GM13977 (cell line): ENCODE results near the gene UMAD1.

Source experiments
- DNase-seq: peaks from one replicate; pipeline ENCODE4 v3.0.0; 2012; ENCODE audit warnings: low spot score
- in situ Hi-C: fragments of 300-500 bp; cut with MboI; formaldehyde crosslinking; loops from one replicate; pipeline ENCODE4 v1.12.0; 2022; ENCODE audit warnings: low sequenced_read_pairs, low pct_unique_long_range_greater_than_20kb, mixed read lengths, inconsistent platforms; ENCODE audit not compliant: unreplicated experiment
- TF ChIP-seq, protein P1 (sequence below): IDR thresholded peaks from 2 replicates; pipeline ENCODE4 v1.5.1; 2012; ENCODE audit warnings: mild to moderate bottlenecking, control low read depth; ENCODE audit not compliant: insufficient read depth; ENCODE audit errors: extremely low read depth, missing control alignments

UMAD1 gene

DNA sequence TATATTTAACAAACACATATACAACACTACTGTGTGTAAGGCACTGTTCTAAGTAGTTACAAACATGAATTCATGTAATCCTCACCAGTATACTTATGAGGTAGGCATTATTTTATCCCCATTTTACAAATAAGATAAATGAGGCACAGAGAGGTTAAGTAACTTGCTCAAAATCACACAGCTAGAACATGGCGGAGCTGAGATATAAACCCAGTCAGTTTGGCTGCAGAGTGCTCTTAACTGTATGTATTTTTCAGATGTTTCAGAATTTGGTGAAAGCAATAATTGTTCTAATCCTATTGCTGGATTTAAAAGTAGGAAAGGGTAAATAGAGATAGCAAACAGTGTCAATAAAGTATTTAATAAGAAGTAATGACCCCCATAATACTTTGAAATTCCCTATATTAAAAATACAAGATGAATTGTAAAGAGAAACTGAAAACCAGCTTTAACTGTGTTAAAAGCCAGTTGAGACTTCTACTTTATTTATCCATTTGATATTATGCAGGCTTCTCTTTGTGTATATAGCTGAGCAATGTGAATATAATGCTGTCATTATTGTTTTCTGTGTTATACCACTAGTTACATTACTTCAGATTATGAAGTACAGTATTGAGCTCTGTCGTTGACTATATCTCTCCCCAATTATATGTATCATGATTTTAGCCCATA is 110.2 kb downstream of the UMAD1 start:
- DNase-seq = no peak
- TF ChIP-seq, protein P1, sequence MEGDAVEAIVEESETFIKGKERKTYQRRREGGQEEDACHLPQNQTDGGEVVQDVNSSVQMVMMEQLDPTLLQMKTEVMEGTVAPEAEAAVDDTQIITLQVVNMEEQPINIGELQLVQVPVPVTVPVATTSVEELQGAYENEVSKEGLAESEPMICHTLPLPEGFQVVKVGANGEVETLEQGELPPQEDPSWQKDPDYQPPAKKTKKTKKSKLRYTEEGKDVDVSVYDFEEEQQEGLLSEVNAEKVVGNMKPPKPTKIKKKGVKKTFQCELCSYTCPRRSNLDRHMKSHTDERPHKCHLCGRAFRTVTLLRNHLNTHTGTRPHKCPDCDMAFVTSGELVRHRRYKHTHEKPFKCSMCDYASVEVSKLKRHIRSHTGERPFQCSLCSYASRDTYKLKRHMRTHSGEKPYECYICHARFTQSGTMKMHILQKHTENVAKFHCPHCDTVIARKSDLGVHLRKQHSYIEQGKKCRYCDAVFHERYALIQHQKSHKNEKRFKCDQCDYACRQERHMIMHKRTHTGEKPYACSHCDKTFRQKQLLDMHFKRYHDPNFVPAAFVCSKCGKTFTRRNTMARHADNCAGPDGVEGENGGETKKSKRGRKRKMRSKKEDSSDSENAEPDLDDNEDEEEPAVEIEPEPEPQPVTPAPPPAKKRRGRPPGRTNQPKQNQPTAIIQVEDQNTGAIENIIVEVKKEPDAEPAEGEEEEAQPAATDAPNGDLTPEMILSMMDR = no peak
- in situ Hi-C loops = no loop called here

DNA sequence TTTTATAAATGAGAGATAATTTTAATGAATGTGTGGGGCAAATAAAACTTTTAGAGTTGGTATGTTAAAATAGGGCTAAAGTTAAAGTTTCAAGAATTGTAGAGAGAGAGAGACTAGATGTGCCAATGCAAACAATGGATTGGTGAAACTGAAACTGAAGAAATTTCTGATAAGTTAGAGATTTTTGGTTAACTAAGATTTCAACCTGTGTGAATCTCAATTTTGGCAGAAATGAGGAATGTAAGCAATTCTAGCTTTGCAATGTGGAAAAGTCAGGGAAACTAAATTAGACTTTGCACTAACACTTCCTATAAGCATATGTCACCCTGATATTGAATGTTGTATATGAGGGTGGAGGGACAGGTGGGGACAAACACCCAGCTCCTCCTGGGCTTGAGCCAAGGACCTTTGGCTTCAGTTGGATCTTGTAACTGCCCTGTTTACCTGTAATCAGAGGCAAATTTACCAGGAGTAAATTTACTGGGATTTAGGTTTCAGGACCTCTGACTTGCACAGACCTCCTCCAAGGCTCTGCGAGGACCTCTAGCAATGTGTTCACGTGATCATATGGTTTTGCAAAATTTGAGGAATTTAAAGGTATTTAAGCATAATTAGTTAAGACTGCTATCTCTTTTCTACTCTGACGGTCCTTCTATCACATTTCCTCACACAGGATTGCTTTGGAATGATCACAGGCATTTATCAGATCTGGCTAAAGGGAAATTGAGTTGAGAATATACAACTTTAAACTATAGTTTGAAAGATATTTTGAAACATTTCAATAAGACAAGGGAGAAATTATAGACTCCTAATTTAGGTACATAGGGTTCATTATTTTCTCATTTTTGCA is 110.9 kb downstream of the UMAD1 start:
- TF ChIP-seq, protein P1 = no peak
- in situ Hi-C loops = no loop called here
- DNase-seq = no peak

DNA sequence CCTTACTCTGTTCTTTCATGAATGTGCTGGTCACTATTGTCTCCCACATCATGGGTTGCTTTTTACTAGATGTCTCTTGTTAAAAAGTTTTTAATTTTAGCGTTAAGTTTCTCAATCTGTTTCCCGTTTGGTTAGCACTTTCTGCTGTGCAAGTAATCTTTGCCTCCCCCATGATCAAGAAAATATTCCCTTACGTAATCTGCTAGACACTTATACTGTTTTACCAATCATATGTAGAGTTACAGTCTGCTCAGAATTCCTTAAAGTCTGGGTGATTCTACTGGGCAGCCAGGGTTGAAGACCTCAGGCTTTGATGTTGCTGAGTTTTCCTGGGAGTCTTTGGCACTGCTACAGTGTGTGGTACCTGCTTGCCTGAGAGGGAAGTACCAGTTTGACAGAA is 116.0 kb downstream of the UMAD1 start:
- no peak for DNase-seq
- TF ChIP-seq, protein P1 = no peak
- in situ Hi-C loops = no loop called here

DNA sequence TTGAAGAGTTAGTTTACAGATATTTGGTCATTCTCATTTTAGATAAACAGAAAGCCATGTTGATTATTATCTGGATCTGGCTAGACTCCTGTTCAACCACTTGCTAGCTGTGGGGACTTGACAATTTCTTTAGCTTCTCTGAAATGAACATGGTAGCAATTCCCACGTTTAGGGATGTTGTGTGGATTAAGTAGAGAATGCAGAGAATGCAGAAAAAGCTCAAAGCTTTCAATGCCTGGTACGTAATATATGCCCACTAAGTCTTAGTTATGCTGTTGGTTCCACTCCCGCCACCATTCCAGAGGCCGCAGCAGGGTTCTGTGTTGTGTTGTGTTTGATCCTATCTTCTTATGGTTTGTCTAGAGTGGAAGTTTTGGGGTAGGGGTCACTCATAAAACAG is 117.0 kb downstream of the UMAD1 start:
- in situ Hi-C loops = no loop called here
- no peak for DNase-seq
- TF ChIP-seq, protein P1 = no peak

DNA sequence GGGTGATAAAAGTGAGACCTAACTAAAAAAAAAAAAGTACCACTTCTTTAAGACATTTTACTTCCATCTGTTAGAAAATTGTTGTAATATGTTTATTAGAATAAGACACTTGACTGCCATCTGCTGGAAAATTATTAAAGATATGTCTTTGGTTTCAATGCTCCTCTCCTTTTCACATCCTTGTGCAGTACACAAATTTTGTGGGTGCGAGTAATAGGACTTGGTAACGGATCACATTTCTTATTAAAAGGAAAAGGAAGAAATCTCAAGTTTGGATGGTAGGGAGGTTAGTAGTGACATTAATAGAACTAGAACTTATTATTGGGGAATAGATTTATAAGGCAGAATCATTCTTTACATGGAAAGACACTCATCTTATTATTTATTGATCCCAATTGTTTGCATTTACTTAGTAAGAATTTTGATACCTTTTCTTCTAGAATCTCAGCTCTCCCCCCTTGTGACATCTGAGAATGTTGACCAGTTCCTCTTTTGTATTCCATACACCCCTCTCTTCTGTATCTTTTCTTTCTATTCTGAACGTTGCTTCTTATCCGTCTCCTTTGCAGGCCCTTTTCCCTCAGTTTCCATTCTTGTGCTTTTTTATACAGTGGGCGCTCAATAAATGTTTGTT is 120.9 kb downstream of the UMAD1 start:
- in situ Hi-C loops = no loop called here
- TF ChIP-seq, protein P1 = peak; percentile 20
- DNase-seq = peak; percentile 23

DNA sequence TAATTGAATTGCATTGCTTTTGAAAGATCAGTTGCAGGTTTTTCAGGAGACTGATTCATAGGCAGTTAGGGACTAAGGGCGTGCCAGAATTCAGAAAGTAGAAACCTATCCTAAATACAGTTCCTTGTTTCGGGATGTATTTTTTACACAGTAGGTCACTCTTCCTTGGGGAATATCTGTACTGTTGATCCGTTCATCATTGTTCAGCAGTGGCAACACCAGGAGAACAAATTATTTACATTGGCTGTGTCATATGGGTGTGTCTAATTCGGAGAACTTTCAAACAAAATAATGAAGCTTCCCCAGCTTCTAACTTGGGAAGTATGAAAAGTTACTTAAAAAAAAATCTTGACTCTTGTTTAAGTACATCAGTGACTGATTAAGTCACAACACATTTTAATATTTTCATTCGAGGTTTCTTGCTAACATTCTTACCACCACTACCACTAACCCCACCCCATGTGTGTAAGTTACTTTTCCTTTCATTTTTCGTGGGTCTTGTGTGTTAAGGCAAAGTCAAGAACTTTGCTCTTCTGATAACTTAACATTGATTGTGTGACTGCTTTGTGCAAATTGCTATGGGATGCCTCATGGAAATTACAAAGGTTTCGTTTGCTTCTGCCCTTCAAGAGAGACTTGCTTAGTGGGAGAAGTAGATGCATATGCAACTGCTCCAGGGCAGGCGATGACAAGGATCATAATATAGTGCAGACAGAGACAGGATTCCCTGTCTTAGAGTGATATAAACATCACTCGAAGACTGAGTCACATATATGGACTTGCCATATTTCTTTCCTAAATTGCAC is 121.6 kb downstream of the UMAD1 start:
- DNase-seq = peak; percentile 17
- TF ChIP-seq, protein P1 = no peak
- in situ Hi-C loops = no loop called here
